ENCODE data around the gene SMOC2. TPM values are rescaled to one million over a fixed set of nuclear protein-coding genes. Genes with fewer than 3 reads are reported as not detected.

SMOC2 gene
- polyA plus RNA-seq, 1 donor (not counting 4 experiments of a cell fraction or from before 2014, with no cell fraction given), result 1.1 TPM

DNA sequence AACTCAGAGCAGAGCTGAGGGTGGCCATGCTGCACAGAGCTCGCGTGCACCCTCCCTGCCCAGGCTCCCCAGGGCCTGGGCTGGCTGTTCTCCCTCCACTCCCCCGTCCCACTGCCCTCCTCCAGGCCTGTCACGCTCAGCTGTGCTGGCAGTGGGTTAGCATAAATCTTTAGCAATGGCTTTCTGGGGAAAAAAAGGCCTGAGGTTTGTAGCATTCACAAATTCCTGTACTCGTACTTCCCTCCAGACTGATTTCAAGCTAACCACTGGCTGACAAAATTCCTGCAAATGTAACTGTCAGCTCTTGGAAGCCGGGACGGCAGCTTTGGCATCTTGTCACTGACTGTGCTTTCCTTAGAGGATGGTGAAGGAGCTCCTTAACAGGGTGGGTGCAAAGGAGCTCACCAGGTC lies 22.3 kb upstream of the SMOC2 start:
- H3K9me3 ChIP-seq (ENCODE audit: control insufficient read depth, low read depth, low read length), result no peaks in the 10 kb centered on the region
- H3K27ac ChIP-seq (ENCODE audit: control insufficient read depth, insufficient read depth, low read length), result no peak overlapping the region
- no peaks in the 10 kb centered on the region for H3K4me1 ChIP-seq (ENCODE audit: control insufficient read depth, extremely low read depth, insufficient read depth, low read length)
- peaks cover 7% of the 10 kb centered on the region for H3K27me3 ChIP-seq (ENCODE audit: control insufficient read depth, extremely low read depth, insufficient read depth, low read length)
- FAIRE-seq (no peak), DNase-seq (ENCODE audit: low read depth, low spot score) (no peak)
- no peak overlapping the region for H3K4me2 ChIP-seq (ENCODE audit: control insufficient read depth, extremely low read depth, insufficient read depth, low read depth, low read length)
- no peaks in the 10 kb centered on the region for H4K20me1 ChIP-seq (ENCODE audit: control insufficient read depth, extremely low read depth, insufficient read depth, low read length)
- no peaks in the 10 kb centered on the region for H3K36me3 ChIP-seq (ENCODE audit: control insufficient read depth in 2 of 2, extremely low read depth in 1 of 2, insufficient read depth in 2 of 2, low read length in 2 of 2)
- no peak overlapping the region for H3K4me3 ChIP-seq (ENCODE audit: control insufficient read depth in 2 of 3, extremely low read depth in 1 of 3, insufficient read depth in 2 of 3, low read depth in 1 of 3, low read length in 3 of 3)
- H3K79me2 ChIP-seq (ENCODE audit: control insufficient read depth, insufficient read depth, low read length), result no peaks in the 10 kb centered on the region
- dilution Hi-C loops (cut with MboI; ENCODE audit: extremely low pct_ligation_motif_present, low sequenced_read_pairs), result no loop called here
- TF ChIP-seq, protein P1, sequence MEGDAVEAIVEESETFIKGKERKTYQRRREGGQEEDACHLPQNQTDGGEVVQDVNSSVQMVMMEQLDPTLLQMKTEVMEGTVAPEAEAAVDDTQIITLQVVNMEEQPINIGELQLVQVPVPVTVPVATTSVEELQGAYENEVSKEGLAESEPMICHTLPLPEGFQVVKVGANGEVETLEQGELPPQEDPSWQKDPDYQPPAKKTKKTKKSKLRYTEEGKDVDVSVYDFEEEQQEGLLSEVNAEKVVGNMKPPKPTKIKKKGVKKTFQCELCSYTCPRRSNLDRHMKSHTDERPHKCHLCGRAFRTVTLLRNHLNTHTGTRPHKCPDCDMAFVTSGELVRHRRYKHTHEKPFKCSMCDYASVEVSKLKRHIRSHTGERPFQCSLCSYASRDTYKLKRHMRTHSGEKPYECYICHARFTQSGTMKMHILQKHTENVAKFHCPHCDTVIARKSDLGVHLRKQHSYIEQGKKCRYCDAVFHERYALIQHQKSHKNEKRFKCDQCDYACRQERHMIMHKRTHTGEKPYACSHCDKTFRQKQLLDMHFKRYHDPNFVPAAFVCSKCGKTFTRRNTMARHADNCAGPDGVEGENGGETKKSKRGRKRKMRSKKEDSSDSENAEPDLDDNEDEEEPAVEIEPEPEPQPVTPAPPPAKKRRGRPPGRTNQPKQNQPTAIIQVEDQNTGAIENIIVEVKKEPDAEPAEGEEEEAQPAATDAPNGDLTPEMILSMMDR (optimal IDR thresholded peaks at IDR 0.05 in 1 of 3, IDR thresholded peaks at IDR 0.05 in 1 of 3, conservative IDR thresholded peaks at IDR 0.05 in 1 of 3; ENCODE audit: extremely low read depth in 1 of 3, insufficient read depth in 2 of 3, low read length in 3 of 3), result no peak
- no peak for TF ChIP-seq EZH2 (IDR thresholded peaks at IDR 0.05; ENCODE audit: low read length)
- H3K9ac ChIP-seq (ENCODE audit: control insufficient read depth, extremely low read depth, insufficient read depth, low read length), result no peak overlapping the region
- no peaks in the 10 kb centered on the region for H3K9me1 ChIP-seq (ENCODE audit: control insufficient read depth, extremely low read depth, insufficient read depth, low read length)
- H2AFZ ChIP-seq (ENCODE audit: control insufficient read depth, low read length), result no peak overlapping the region

DNA sequence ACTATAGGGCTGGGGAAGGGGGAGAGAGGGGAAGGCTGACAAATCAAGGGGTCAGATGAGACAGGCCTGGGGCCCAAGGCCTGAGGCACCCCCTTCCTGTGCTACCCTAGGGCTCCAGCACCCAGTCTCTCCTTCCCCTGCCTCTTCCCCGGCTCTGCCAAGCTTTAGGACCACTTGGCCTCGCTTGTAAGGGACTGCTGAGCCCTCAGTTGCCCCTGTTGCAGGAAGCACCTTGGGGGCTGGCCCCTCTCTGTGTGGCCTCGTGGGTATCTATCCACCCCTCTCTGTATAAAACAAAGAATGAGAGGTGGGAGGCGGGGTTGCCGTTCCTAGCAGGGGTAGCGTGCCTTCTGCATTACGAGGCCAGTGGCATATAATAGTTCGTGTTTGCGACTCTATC lies 21.4 kb upstream of the SMOC2 start:
- FAIRE-seq (no peak), DNase-seq (ENCODE audit: low read depth, low spot score) (no peak)
- peaks cover 7% of the 10 kb centered on the region for H3K27me3 ChIP-seq (ENCODE audit: control insufficient read depth, extremely low read depth, insufficient read depth, low read length)
- H3K27ac ChIP-seq (ENCODE audit: control insufficient read depth, insufficient read depth, low read length), result no peak overlapping the region
- H3K79me2 ChIP-seq (ENCODE audit: control insufficient read depth, insufficient read depth, low read length), result no peaks in the 10 kb centered on the region
- no peaks in the 10 kb centered on the region for H3K4me1 ChIP-seq (ENCODE audit: control insufficient read depth, extremely low read depth, insufficient read depth, low read length)
- dilution Hi-C loops (cut with MboI; ENCODE audit: extremely low pct_ligation_motif_present, low sequenced_read_pairs), result no loop called here
- TF ChIP-seq, protein P1 (optimal IDR thresholded peaks at IDR 0.05 in 1 of 3, IDR thresholded peaks at IDR 0.05 in 1 of 3, conservative IDR thresholded peaks at IDR 0.05 in 1 of 3; ENCODE audit: extremely low read depth in 1 of 3, insufficient read depth in 2 of 3, low read length in 3 of 3), result no peak
- no peak for TF ChIP-seq EZH2 (IDR thresholded peaks at IDR 0.05; ENCODE audit: low read length)
- no peak overlapping the region for H2AFZ ChIP-seq (ENCODE audit: control insufficient read depth, low read length)
- H3K9ac ChIP-seq (ENCODE audit: control insufficient read depth, extremely low read depth, insufficient read depth, low read length), result no peak overlapping the region
- no peak overlapping the region for H3K4me2 ChIP-seq (ENCODE audit: control insufficient read depth, extremely low read depth, insufficient read depth, low read depth, low read length)
- H3K4me3 ChIP-seq (ENCODE audit: control insufficient read depth in 2 of 3, extremely low read depth in 1 of 3, insufficient read depth in 2 of 3, low read depth in 1 of 3, low read length in 3 of 3), result no peak overlapping the region
- no peaks in the 10 kb centered on the region for H4K20me1 ChIP-seq (ENCODE audit: control insufficient read depth, extremely low read depth, insufficient read depth, low read length)
- no peaks in the 10 kb centered on the region for H3K36me3 ChIP-seq (ENCODE audit: control insufficient read depth in 2 of 2, extremely low read depth in 1 of 2, insufficient read depth in 2 of 2, low read length in 2 of 2)
- no peaks in the 10 kb centered on the region for H3K9me1 ChIP-seq (ENCODE audit: control insufficient read depth, extremely low read depth, insufficient read depth, low read length)
- H3K9me3 ChIP-seq (ENCODE audit: control insufficient read depth, low read depth, low read length), result no peaks in the 10 kb centered on the region
